ENCODE results near the gene ZNF205.

Gene ZNF205

GRCh38 chr16:3101018-3101840, 11.2 kb upstream of the ZNF205 start:
- no peaks in the 10 kb centered on the region for H3K27me3 ChIP-seq (replicated peaks in 2 of 5; ENCODE audit: control insufficient read depth in 4 of 5, insufficient read depth in 5 of 5, low read length in 4 of 5)
- peak; percentile 74 to 92 (median 92) for DNase-seq
- CTCF ChIA-PET: interaction anchor here (0.7 to 8.2 kb wide), 13 partner anchors 9 to 425 kb away, joined by 3 to 103 read pairs (median 5); no protein-coding TSS in a partner anchor
- peak overlapping the region in 4 of 7 experiments; percentile 2 to 65 (median 45) for H3K4me3 ChIP-seq (ENCODE audit: control insufficient read depth in 1 of 7, extremely low read depth in 1 of 7, insufficient read depth in 4 of 7, low read depth in 2 of 7, low read length in 6 of 7)
- no peaks in the 10 kb centered on the region for H3K36me3 ChIP-seq (ENCODE audit: control insufficient read depth in 4 of 4, insufficient read depth in 4 of 4, low read length in 3 of 4)
- H3K9me3 ChIP-seq (ENCODE audit: control extremely low read depth in 1 of 5, control insufficient read depth in 4 of 5, insufficient read depth in 2 of 5, low read depth in 1 of 5, low read length in 4 of 5): no peaks in the 10 kb centered on the region
- no peak overlapping the region for H3K27ac ChIP-seq (ENCODE audit: insufficient read depth in 1 of 2, low read depth in 1 of 2, low read length in 2 of 2, poor library complexity in 1 of 2, severe bottlenecking in 2 of 2)
- WGBS (ENCODE audit: insufficient coverage): 60% methylated on average over 18 of the region's 29 CpGs
- peaks cover 14 to 40% (median 35%) of the 10 kb centered on the region in 4 experiments for H3K4me1 ChIP-seq (ENCODE audit: control extremely low read depth in 1 of 4, control insufficient read depth in 4 of 4, insufficient read depth in 4 of 4, low read length in 3 of 4)
- POLR2A ChIA-PET: no interaction called here

- peaks cover 14 to 41% (median 36%) of the 10 kb centered on the region in 4 experiments for H3K4me1 ChIP-seq (ENCODE audit: control extremely low read depth in 1 of 4, control insufficient read depth in 4 of 4, insufficient read depth in 4 of 4, low read length in 3 of 4)
- 0% methylated on average over 9 of the region's 27 CpGs for WGBS (ENCODE audit: insufficient coverage)
- CTCF ChIA-PET: interaction anchor here (0.7 to 5.0 kb wide), 9 partner anchors 10 to 424 kb away, joined by 3 to 32 read pairs (median 5); no protein-coding TSS in a partner anchor
- H3K9me3 ChIP-seq (ENCODE audit: control extremely low read depth in 1 of 5, control insufficient read depth in 4 of 5, insufficient read depth in 2 of 5, low read depth in 1 of 5, low read length in 4 of 5): no peaks in the 10 kb centered on the region
- no peak overlapping the region for H3K27ac ChIP-seq (ENCODE audit: insufficient read depth in 1 of 2, low read depth in 1 of 2, low read length in 2 of 2, poor library complexity in 1 of 2, severe bottlenecking in 2 of 2)
- DNase-seq: peak in 2 of 3 donors; percentile 66 to 75
- H3K36me3 ChIP-seq (ENCODE audit: control insufficient read depth in 4 of 4, insufficient read depth in 4 of 4, low read length in 3 of 4): no peaks in the 10 kb centered on the region
- peak overlapping the region in 3 of 7 experiments; percentile 29 to 56 (median 30) for H3K4me3 ChIP-seq (ENCODE audit: control insufficient read depth in 1 of 7, extremely low read depth in 1 of 7, insufficient read depth in 4 of 7, low read depth in 2 of 7, low read length in 6 of 7)
- no peaks in the 10 kb centered on the region for H3K27me3 ChIP-seq (replicated peaks in 2 of 5; ENCODE audit: control insufficient read depth in 4 of 5, insufficient read depth in 5 of 5, low read length in 4 of 5)
- POLR2A ChIA-PET: no interaction called here
Measured at GRCh38 chr16:3101841-3102470, 10.4 kb upstream of the ZNF205 start.

DNA sequence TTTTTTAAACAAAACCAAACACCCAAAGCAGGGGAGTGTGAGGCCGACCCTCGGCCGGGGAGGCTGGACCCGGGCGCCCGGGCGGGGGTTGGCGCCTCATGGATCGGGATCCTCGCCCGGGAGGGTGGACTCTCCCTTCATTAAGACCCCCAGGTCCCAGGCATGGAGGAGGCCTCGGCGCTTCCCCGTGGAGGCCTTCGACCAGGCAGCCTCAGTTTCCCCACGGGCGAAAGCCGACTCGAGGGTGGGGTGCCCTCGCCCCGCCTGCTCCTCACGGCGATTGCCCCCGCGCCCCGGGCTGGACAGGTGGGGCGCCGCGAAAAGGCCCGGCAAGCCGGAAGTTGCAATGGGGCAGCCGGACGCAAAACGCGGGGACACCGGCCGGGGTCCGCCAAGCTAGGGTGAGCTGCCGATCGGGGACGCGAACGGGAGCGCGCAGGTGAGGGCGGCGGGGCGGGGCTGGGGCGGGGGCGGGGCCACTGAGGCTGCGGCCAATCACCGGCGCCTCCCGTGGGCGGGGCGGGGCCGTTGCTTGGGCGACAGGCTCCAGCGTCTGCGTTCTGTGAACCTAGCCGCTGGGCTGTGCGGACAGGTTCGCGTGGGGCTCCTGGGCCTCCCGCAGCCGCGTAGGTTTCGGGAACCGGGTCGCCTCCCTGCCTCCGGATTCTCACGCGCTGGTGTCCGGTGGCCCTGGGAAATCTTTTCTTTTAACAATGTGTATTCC, 6.0 kb upstream of the ZNF205 start:
- peak overlapping the region; percentile 50 to 78 for H3K27ac ChIP-seq (ENCODE audit: insufficient read depth in 1 of 2, low read depth in 1 of 2, low read length in 2 of 2, poor library complexity in 1 of 2, severe bottlenecking in 2 of 2)
- CTCF ChIA-PET: interaction anchor here (0.7 to 1.7 kb wide), 4 partner anchors 14 to 24 kb away, joined by 3 to 7 read pairs (median 4); no protein-coding TSS in a partner anchor
- WGBS (ENCODE audit: insufficient coverage): under 1% methylated on average over 65 of the region's 74 CpGs
- no peaks in the 10 kb centered on the region for H3K27me3 ChIP-seq (replicated peaks in 2 of 5; ENCODE audit: control insufficient read depth in 4 of 5, insufficient read depth in 5 of 5, low read length in 4 of 5)
- H3K9me3 ChIP-seq (ENCODE audit: control extremely low read depth in 1 of 5, control insufficient read depth in 4 of 5, insufficient read depth in 2 of 5, low read depth in 1 of 5, low read length in 4 of 5): no peaks in the 10 kb centered on the region
- H3K4me1 ChIP-seq (ENCODE audit: control extremely low read depth in 1 of 4, control insufficient read depth in 4 of 4, insufficient read depth in 4 of 4, low read length in 3 of 4): peaks cover 9 to 31% (median 25%) of the 10 kb centered on the region in 4 experiments
- POLR2A ChIA-PET: no interaction called here
- no peaks in the 10 kb centered on the region for H3K36me3 ChIP-seq (ENCODE audit: control insufficient read depth in 4 of 4, insufficient read depth in 4 of 4, low read length in 3 of 4)
- H3K4me3 ChIP-seq (ENCODE audit: control insufficient read depth in 1 of 7, extremely low read depth in 1 of 7, insufficient read depth in 4 of 7, low read depth in 2 of 7, low read length in 6 of 7): peak overlapping the region; percentile 65 to 90 (median 78)
- DNase-seq: peak; percentile 93 to 94 (median 94)

GRCh38 chr16:3112881-3113574, 642 bp downstream of the ZNF205 start:
- H3K4me1 ChIP-seq (ENCODE audit: control extremely low read depth in 1 of 4, control insufficient read depth in 4 of 4, insufficient read depth in 4 of 4, low read length in 3 of 4): peaks cover 0 to 17% (median 7%) of the 10 kb centered on the region in 4 experiments
- peak overlapping the region in 1 of 2 experiments; percentile 70 for H3K27ac ChIP-seq (ENCODE audit: insufficient read depth in 1 of 2, low read depth in 1 of 2, low read length in 2 of 2, poor library complexity in 1 of 2, severe bottlenecking in 2 of 2)
- peak overlapping the region in 5 of 7 experiments; percentile 17 to 69 (median 26) for H3K4me3 ChIP-seq (ENCODE audit: control insufficient read depth in 1 of 7, extremely low read depth in 1 of 7, insufficient read depth in 4 of 7, low read depth in 2 of 7, low read length in 6 of 7)
- no peaks in the 10 kb centered on the region for H3K9me3 ChIP-seq (ENCODE audit: control extremely low read depth in 1 of 5, control insufficient read depth in 4 of 5, insufficient read depth in 2 of 5, low read depth in 1 of 5, low read length in 4 of 5)
- H3K36me3 ChIP-seq (ENCODE audit: control insufficient read depth in 4 of 4, insufficient read depth in 4 of 4, low read length in 3 of 4): no peaks in the 10 kb centered on the region
- CTCF ChIA-PET: interaction anchor here (1.0 to 6.1 kb wide), 3 partner anchors 9 to 17 kb away, joined by 3 to 31 read pairs (median 3); no protein-coding TSS in a partner anchor
- 51% methylated on average over 18 of the region's 19 CpGs for WGBS (ENCODE audit: insufficient coverage)
- H3K27me3 ChIP-seq (replicated peaks in 2 of 5; ENCODE audit: control insufficient read depth in 4 of 5, insufficient read depth in 5 of 5, low read length in 4 of 5): peaks cover 0 to 2% (median 0%) of the 10 kb centered on the region in 5 experiments
- POLR2A ChIA-PET: no interaction called here
- DNase-seq: no peak

- no peaks in the 10 kb centered on the region for H3K36me3 ChIP-seq (ENCODE audit: control insufficient read depth in 4 of 4, insufficient read depth in 4 of 4, low read length in 3 of 4)
- H3K27ac ChIP-seq (ENCODE audit: insufficient read depth in 1 of 2, low read depth in 1 of 2, low read length in 2 of 2, poor library complexity in 1 of 2, severe bottlenecking in 2 of 2): no peak overlapping the region
- CTCF ChIA-PET: interaction anchor here (0.8 to 6.1 kb wide), 5 partner anchors 8 to 82 kb away, joined by 3 to 31 read pairs (median 3); no protein-coding TSS in a partner anchor
- POLR2A ChIA-PET: no interaction called here
- 97% methylated on average over 9 of the region's 17 CpGs for WGBS (ENCODE audit: insufficient coverage)
- peaks cover 0 to 2% (median 0%) of the 10 kb centered on the region in 5 experiments for H3K27me3 ChIP-seq (replicated peaks in 2 of 5; ENCODE audit: control insufficient read depth in 4 of 5, insufficient read depth in 5 of 5, low read length in 4 of 5)
- DNase-seq: no peak
- H3K4me1 ChIP-seq (ENCODE audit: control extremely low read depth in 1 of 4, control insufficient read depth in 4 of 4, insufficient read depth in 4 of 4, low read length in 3 of 4): peaks cover 0 to 17% (median 7%) of the 10 kb centered on the region in 4 experiments
- H3K9me3 ChIP-seq (ENCODE audit: control extremely low read depth in 1 of 5, control insufficient read depth in 4 of 5, insufficient read depth in 2 of 5, low read depth in 1 of 5, low read length in 4 of 5): no peaks in the 10 kb centered on the region
- no peak overlapping the region for H3K4me3 ChIP-seq (ENCODE audit: control insufficient read depth in 1 of 7, extremely low read depth in 1 of 7, insufficient read depth in 4 of 7, low read depth in 2 of 7, low read length in 6 of 7)
Measured at GRCh38 chr16:3113765-3114479, 1.5 kb downstream of the ZNF205 start.

- no peaks in the 10 kb centered on the region for H3K9me3 ChIP-seq (ENCODE audit: control extremely low read depth in 1 of 5, control insufficient read depth in 4 of 5, insufficient read depth in 2 of 5, low read depth in 1 of 5, low read length in 4 of 5)
- peaks cover 0 to 2% (median 0%) of the 10 kb centered on the region in 5 experiments for H3K27me3 ChIP-seq (replicated peaks in 2 of 5; ENCODE audit: control insufficient read depth in 4 of 5, insufficient read depth in 5 of 5, low read length in 4 of 5)
- H3K4me1 ChIP-seq (ENCODE audit: control extremely low read depth in 1 of 4, control insufficient read depth in 4 of 4, insufficient read depth in 4 of 4, low read length in 3 of 4): peaks cover 0 to 17% (median 7%) of the 10 kb centered on the region in 4 experiments
- no peak overlapping the region for H3K27ac ChIP-seq (ENCODE audit: insufficient read depth in 1 of 2, low read depth in 1 of 2, low read length in 2 of 2, poor library complexity in 1 of 2, severe bottlenecking in 2 of 2)
- CTCF ChIA-PET: interaction anchor here (0.8 to 6.1 kb wide), 4 partner anchors 15 to 64 kb away, joined by 3 to 31 read pairs (median 4); no protein-coding TSS in a partner anchor
- no peak for DNase-seq
- WGBS (ENCODE audit: insufficient coverage): 94% methylated on average over 7 of the region's 12 CpGs
- POLR2A ChIA-PET: no interaction called here
- peaks cover 0 to 2% (median 1%) of the 10 kb centered on the region in 4 experiments for H3K36me3 ChIP-seq (ENCODE audit: control insufficient read depth in 4 of 4, insufficient read depth in 4 of 4, low read length in 3 of 4)
- H3K4me3 ChIP-seq (ENCODE audit: control insufficient read depth in 1 of 7, extremely low read depth in 1 of 7, insufficient read depth in 4 of 7, low read depth in 2 of 7, low read length in 6 of 7): no peak overlapping the region
Measured at GRCh38 chr16:3115003-3115402, 2.6 kb downstream of the ZNF205 start.

Data from common myeloid progenitor, CD34-positive (primary cell).